DND-41 (cell line): ENCODE measurements around the gene NR3C1.

Experiments used
- CTCF ChIP-seq: IDR thresholded peaks from 2 replicates; pipeline ENCODE4 v1.5.1; 2012; ENCODE audit warnings: borderline replicate concordance, low read length, moderate library complexity, mild to moderate bottlenecking; ENCODE audit not compliant: poor library complexity, severe bottlenecking; ENCODE audit errors: extremely low read depth
- EZH2 ChIP-seq: IDR thresholded peaks from 3 replicates; pipeline ENCODE4 v1.6.1; 2012; ENCODE audit warnings: borderline replicate concordance, low read depth, mild to moderate bottlenecking, moderate library complexity, low read length, inconsistent platforms; ENCODE audit not compliant: severe bottlenecking

- TF ChIP-seq CTCF = no peak
- TF ChIP-seq EZH2 = no peak
These were observed 27.2 kb downstream of the NR3C1 start for GRCh38 chr5:143376195-143376779.
